HG03280 (cell line): Measurements from ENCODE around the gene ADORA2A.

Experiments
- ATAC-seq: cut with Tn5 transposase; IDR thresholded peaks from one replicate; pipeline ENCODE4 v1.9.1; 2021; ENCODE audit warnings: mild to moderate bottlenecking, moderate library complexity; ENCODE audit not compliant: unreplicated experiment

Gene ADORA2A

DNA sequence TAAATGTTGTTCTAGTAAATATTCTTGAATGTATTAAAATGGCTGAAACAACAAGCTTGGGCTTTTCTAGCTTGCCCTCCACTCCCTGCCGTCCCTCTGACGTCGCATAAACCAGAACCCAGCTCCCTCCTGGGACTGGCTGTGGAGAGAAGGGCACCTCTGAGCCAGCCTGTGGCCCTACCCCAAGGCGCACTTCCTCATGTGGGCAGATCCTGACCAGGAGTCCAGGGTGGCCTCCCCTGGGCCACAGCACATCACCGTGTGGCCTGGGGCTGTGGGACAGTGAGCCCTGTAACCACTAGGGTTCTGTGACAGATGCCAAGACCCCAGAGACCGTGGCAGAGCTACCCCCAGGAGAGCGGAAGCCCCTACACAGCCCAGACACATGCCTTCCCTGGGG lies 10.2 kb upstream of the ADORA2A start:
- no peak for ATAC-seq

GRCh38 chr22:24417901-24418641 lies 9.3 kb upstream of the ADORA2A start:
- ATAC-seq: no peak

GRCh38 chr22:24418786-24419474 lies 8.5 kb upstream of the ADORA2A start:
- no peak for ATAC-seq

GRCh38 chr22:24419475-24419850 lies 7.9 kb upstream of the ADORA2A start:
- no peak for ATAC-seq

GRCh38 chr22:24420072-24420976 lies 7.1 kb upstream of the ADORA2A start:
- ATAC-seq: no peak

GRCh38 chr22:24420977-24421343 lies 6.4 kb upstream of the ADORA2A start:
- ATAC-seq: no peak

DNA sequence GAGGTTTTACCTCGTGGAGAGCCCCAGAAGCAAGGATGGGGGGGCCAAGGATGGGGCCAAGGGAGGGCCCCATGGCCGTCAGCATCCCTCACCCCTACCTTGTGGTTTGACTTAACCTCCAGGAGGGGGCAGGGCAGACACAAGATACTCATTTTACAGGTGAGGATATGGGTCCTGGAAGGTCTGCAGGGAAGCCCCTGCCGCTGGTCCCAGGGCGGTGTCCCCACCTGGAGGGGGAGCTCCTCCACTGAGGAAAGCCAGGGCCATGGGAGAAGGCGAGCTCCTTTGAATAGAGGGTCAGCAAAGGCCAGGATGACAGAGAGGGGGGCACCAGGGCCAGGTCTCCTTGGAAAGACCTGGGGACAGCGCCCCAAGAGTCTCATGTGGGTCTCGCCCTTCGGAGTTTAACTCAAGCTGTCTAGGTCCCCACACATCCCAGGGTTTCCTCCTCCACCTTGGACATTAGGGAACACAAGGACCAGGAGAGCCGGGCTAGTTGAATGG lies 5.9 kb upstream of the ADORA2A start:
- ATAC-seq: no peak

DNA sequence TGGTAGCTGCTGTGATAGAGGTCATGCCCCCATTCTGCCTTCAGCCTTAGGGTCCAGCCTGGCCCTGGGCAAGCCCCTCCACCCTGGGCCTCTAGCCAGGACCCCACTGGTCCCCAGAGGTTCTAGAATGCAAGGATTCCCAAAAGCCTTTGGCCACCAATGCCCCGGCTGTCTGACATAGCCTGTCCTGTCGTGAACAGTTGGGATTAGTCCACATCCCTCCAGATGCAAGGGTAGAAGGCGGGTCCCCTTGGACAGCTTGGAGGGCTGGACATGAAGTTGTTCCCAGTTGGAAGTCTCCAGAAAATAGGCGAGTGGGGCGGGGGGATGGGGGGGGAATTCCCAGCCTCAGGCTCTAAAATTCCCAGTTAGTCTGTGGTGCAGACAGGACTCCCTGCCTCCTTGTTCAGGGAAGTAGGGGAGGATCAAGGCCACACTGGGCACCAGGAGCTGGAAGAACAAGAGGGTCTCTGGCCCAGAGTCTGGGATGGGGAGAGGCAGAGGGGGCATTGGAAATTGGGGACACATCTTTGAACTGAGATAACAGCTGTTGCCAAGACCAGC lies 5.2 kb upstream of the ADORA2A start:
- no peak for ATAC-seq

DNA sequence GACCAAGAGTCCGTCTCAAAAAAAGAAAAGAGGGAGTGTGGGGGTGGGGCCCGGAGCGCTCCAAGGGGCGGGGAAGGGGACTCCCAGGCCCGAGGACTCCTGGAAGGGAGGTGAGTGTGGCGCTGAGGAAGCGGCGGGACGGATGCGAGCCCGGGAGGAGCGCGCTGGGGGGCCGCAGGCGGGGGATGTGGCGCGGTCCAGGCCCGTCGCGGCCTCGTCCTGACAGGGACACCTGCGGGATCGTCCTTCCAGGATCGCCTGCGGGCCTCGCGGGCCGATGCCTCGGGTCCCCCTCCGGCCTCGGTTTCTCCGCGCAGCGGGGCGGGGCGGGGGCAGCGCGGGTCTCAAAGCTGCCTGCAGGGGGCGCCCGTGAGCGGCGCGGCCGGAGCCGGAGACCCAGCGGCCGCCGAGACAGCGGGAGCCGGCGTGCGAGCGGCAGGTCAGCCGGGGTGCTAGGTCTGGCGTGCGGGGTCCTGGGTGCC lies 3.8 kb upstream of the ADORA2A start:
- no peak for ATAC-seq

DNA sequence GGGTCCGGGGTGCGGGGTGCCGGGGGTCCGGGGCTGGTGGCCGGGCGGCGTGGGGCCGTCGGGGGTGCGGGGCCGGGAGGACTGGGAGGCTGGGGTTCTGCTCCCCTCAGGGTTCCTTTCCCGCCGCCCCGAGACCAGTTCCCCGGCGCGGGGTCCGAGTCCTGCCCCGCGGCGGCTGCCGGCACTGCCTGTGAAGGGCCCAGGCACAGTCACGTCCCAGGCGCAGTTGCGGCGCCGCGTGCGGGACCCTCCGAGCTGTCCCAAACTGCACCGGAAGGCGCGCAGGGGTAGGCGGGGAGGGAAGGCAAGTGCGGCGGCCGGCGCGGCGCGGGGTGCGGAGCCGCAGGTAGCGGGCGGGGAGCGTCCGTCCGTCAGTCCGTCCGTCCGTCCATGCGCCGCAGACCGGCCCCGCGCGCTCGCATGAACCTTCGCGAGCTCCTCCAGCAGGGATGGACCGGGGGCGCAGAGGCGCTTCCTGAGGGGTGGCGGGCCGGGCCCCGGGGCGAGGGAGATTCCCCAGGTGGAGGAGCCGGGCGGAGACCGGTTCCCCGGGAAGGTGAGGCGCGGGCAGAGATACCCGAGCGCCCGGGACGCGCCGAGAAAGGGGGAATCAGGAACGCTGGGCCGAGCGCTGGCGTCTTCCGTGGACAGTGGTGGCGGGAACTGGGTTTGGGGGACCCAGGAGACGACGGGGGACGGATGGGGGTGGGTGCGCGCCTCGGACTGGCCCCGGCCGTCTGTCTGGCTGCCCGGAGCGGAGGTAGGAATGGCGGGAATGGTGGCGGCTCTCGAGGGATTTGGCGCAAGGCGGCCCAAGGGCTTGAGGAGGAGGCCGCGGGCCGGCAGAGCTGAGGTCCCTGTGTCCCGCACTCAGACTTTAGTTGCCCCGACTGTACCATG lies 3.1 kb upstream of the ADORA2A start:
- ATAC-seq: no peak

- no peak for ATAC-seq
Observed at GRCh38 chr22:24424901-24425775, 2.3 kb upstream of the ADORA2A start.

- no peak for ATAC-seq
Observed at GRCh38 chr22:24426436-24426835, 963 bp upstream of the ADORA2A start.

- ATAC-seq: no peak
Observed at GRCh38 chr22:24426851-24427499, 424 bp upstream of the ADORA2A start.

- no peak for ATAC-seq
Observed at GRCh38 chr22:24428751-24429410, 1.5 kb downstream of the ADORA2A start.

- ATAC-seq: no peak
Observed at GRCh38 chr22:24429411-24430365, 2.3 kb downstream of the ADORA2A start.

DNA sequence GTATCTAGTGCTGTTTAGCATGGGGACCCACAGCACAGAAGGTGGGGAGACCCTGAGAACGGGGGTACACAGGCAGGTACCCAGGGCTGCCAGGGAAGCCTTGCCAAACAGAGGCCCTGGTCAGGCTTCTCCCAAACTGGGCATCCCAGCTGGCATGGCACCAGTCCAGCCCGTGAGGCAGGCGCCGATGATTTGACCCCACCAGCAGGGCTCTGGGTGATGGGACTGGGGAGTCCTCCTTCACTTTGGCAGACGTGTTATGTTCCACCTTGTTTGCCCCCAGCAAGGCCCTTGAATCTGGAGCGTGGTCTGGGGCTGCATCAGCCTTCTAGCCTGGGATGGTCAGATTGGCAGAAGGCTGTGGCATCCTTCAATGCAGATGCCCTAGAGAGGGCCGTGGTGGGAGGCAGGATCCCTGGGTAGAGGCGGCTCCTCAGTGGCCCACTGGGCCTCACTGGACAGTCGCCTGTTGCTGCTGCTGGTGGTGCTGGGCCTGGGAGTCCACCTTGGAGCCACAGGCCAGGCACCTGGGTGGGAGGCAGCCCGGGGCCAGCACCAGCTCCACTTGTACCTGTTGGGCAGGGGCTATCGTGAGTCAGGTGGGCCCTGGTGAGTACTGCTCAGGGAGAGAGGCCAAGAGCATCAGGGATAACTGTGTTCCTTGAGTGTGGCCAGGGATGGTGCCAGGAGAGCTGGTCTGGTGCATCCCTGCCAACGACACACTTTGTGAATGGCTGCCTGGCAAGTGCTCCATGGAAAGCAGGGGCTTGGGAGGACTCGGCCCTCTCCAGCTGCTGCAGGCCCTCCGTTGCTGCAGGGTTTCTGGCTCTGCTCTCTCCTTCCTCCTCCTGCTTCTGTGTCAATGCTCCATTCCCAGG lies 3.3 kb downstream of the ADORA2A start:
- ATAC-seq: no peak
